MCF 10A (cell line): Measurements from ENCODE around the gene PCAT6. TPM values are rescaled to one million over a fixed set of nuclear protein-coding genes. Genes with fewer than 3 reads are reported as not detected.
"Not testable (repeated sequence)": the region's sequence is repeated elsewhere in the genome, so short reads cannot be mapped to it uniquely, and the experiment has no call there.

Source experiments
- BruUV-seq: library from RNA; stranded (reverse); fragments of 400-500 nt; replicated peaks from 2 replicates; lab custom pipeline; 2021; lab: Mats Ljungman, UMichigan
- CTCF ChIA-PET: fragments of 300-600 bp; sonication (Branson Sonifier 250); formaldehyde crosslinking; extraction: SDS; loops from one replicate; lab custom pipeline; 2021; ENCODE audit warnings: antibody characterized with exemption, inconsistent platforms; lab: Yijun Ruan, JAX
- POLR2A ChIA-PET: fragments of 300-600, 350-650 bp; sonication (Branson Sonifier 250); formaldehyde crosslinking; extraction: SDS; loops from one replicate; lab custom pipeline; 2020; ENCODE audit warnings: antibody characterized with exemption, inconsistent platforms; lab: Yijun Ruan, JAX
- DNase-seq: peaks from one replicate; pipeline ENCODE4 v3.0.0-alpha.2; 2018; ENCODE audit not compliant: unreplicated experiment
- H3K27ac Mint-ChIP-seq: one replicate; pipeline ENCODE4 v1.8.0; 2022; ENCODE audit warnings: mild to moderate bottlenecking, low read depth, mixed read lengths; ENCODE audit not compliant: unreplicated experiment
- H3K27me3 Mint-ChIP-seq: one replicate; pipeline ENCODE4 v1.8.0; 2022; ENCODE audit warnings: mixed read lengths; ENCODE audit not compliant: insufficient read depth, unreplicated experiment
- H3K36me3 Mint-ChIP-seq: one replicate; pipeline ENCODE4 v1.8.0; 2022; ENCODE audit warnings: mild to moderate bottlenecking, moderate library complexity, mixed read lengths; ENCODE audit not compliant: insufficient read depth, unreplicated experiment
- H3K4me1 Mint-ChIP-seq: one replicate; pipeline ENCODE4 v1.8.0; 2022; ENCODE audit warnings: mixed read lengths; ENCODE audit not compliant: insufficient read depth, unreplicated experiment
- H3K4me3 Mint-ChIP-seq: one replicate; pipeline ENCODE4 v1.8.0; 2022; ENCODE audit warnings: mild to moderate bottlenecking, moderate library complexity, mixed read lengths; ENCODE audit not compliant: unreplicated experiment
- H3K9me3 Mint-ChIP-seq: one replicate; pipeline ENCODE4 v1.8.0; 2022; ENCODE audit warnings: mixed read lengths; ENCODE audit not compliant: unreplicated experiment
- intact Hi-C: fragments of 100-400 bp; cut with micrococcal nuclease; formaldehyde crosslinking; loops from 2 replicates; pipeline ENCODE4 v1.14.1; 2022
- total RNA-seq: library from RNA; stranded (reverse); gene quantifications from 2 replicates; pipeline ENCODE4 v1.2.3, GENCODE V29; 2022
- TF ChIP-seq, protein P1 (sequence below): fragments of 200-600 bp; IDR thresholded peaks from one replicate; pipeline ENCODE4 v1.8.0; 2022; ENCODE audit warnings: antibody characterized with exemption, mild to moderate bottlenecking; ENCODE audit not compliant: unreplicated experiment

Gene PCAT6
- total RNA-seq, 1 experiment from 2014 or later, result 3.2 TPM

DNA sequence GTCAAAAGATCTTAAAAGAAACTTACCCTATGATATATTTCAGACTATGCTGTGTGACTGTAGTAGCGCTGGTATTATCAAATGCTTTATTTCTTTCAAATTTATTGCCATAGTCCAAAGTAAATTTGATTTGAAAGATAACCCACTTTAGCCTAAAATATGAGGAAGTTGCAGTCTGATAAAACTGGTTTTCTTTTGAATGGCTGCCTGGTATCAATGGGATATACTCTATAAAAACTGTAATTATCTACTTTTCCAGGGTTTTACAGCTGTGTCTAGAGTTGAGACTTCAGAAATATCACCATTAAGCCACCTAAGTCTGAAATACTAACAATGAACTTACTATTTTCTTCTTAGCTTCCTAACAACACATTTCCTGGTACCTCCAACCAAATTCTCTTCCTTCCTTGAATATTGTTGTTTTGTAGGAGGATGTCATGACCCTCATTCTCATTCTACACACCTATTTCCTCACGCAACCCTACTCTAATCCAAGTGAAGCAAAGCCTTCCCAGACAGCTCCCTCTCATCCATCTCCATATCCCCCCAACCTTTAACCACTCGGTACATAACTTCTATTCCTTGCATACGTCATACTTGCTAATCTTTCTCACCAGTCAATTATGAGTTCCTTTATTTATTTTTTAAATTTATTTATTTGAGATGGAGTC is 19.5 kb upstream of the PCAT6 start:
- H3K4me1 Mint-ChIP-seq, result no peaks in the 10 kb centered on the region
- H3K36me3 Mint-ChIP-seq, result peaks cover 9% of the 10 kb centered on the region
- intact Hi-C loops, result no loop called here
- H3K9me3 Mint-ChIP-seq, result no peaks in the 10 kb centered on the region
- H3K4me3 Mint-ChIP-seq, result no peak overlapping the region
- TF ChIP-seq, protein P1, sequence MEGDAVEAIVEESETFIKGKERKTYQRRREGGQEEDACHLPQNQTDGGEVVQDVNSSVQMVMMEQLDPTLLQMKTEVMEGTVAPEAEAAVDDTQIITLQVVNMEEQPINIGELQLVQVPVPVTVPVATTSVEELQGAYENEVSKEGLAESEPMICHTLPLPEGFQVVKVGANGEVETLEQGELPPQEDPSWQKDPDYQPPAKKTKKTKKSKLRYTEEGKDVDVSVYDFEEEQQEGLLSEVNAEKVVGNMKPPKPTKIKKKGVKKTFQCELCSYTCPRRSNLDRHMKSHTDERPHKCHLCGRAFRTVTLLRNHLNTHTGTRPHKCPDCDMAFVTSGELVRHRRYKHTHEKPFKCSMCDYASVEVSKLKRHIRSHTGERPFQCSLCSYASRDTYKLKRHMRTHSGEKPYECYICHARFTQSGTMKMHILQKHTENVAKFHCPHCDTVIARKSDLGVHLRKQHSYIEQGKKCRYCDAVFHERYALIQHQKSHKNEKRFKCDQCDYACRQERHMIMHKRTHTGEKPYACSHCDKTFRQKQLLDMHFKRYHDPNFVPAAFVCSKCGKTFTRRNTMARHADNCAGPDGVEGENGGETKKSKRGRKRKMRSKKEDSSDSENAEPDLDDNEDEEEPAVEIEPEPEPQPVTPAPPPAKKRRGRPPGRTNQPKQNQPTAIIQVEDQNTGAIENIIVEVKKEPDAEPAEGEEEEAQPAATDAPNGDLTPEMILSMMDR, result no peak
- no peak for DNase-seq
- ChIA-PET CTCF (interaction anchor here (0.6 to 1.9 kb wide), 8 partner anchors 8 to 337 kb away, joined by 3 to 9 read pairs (median 4); no protein-coding TSS in a partner anchor), POLR2A (interaction anchor here (0.8 kb wide), 1 partner anchor 17 kb away, joined by 3 read pairs; the partner anchor contains the start of gene KDM5B)
- H3K27me3 Mint-ChIP-seq, result no peaks in the 10 kb centered on the region
- BruUV-seq, result no TSS peak
- H3K27ac Mint-ChIP-seq, result no peak overlapping the region

DNA sequence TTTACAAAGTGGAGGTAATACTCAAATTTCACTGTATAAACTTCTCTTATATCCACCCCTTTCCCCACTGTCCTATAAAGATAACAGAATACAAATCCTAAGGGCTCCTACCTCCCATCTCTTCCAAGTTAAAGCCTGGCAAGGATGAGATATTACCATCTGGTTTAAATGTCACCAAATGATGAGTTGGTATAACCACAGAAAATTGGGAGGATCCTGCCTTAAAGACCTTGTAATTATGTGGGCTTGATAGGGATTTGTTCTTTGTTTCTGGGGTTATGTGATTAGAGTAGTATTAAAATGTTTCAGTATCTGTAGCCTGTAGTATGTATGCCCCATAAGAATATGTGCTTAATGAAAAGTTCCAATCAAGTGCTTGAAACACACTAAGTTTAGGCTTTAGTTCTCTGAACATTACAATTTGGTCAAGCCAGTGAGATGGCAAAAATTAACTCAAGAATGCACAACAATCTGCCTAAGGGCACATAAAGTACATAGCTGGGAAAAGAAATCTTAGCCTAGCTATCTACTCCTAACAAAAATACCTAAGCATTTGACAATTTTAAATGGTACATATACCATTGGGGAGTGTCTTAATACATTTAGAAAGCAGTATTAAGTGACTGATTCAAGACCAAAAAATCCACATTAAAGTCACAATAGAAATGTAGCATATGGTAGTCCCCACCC is 16.6 kb upstream of the PCAT6 start:
- no peaks in the 10 kb centered on the region for H3K4me1 Mint-ChIP-seq
- no peak overlapping the region for H3K27ac Mint-ChIP-seq
- no peaks in the 10 kb centered on the region for H3K27me3 Mint-ChIP-seq
- intact Hi-C loops, result no loop called here
- peaks cover 32% of the 10 kb centered on the region for H3K36me3 Mint-ChIP-seq
- H3K4me3 Mint-ChIP-seq, result no peak overlapping the region
- ChIA-PET CTCF (interaction anchor here (0.7 kb wide), 1 partner anchor 676 kb away, joined by 3 read pairs; no protein-coding TSS in a partner anchor), POLR2A (interaction anchor here (1.5 kb wide), 1 partner anchor 13 kb away, joined by 7 read pairs; no protein-coding TSS in a partner anchor)
- DNase-seq, result no peak
- H3K9me3 Mint-ChIP-seq, result no peaks in the 10 kb centered on the region
- TF ChIP-seq, protein P1, result no peak
- no TSS peak for BruUV-seq

DNA sequence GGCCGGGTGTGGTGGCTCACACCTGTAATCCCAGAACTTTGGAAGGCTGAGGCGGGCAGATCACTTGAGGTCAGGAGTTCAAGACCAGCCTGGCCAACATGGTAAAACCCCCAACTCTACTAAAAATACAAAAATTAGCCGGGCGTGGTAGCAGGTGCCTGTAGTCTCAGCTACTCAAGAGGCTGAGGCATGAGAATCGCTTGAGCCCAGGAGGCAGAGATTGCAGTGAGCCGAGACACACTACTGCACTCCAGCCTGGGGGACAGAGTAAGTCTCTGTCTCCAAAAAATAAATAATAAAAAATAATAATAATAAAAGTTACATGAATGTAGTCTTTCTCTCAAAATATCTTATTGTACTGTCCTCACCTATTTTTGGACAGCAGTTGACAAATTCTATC is 15.8 kb upstream of the PCAT6 start:
- peaks cover 37% of the 10 kb centered on the region for H3K36me3 Mint-ChIP-seq
- H3K9me3 Mint-ChIP-seq, POLR2A ChIA-PET, H3K4me3 Mint-ChIP-seq, DNase-seq, intact Hi-C loops, CTCF ChIA-PET, H3K4me1 Mint-ChIP-seq, H3K27me3 Mint-ChIP-seq, H3K27ac Mint-ChIP-seq, BruUV-seq: not testable (repeated sequence)

DNA sequence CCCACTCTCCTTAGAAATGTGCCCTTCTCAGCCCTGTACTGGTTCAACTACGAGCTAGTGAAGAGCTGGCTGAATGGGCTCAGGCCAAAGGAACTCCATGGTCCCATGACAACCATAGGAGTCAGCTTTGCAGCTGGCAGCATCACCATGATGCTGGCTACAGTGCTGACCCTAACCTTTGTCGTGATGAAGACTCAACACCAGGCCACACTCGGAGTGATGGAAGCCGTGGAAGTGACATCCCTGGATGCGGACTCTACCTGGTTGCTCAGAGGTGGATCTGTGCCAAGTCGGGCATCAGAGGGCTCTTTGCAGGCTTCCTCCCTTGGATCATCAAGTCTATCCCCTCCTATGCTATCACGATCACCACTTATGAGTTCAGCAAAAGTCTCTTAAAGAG is 14.1 kb upstream of the PCAT6 start:
- intact Hi-C loops, result no loop called here
- peaks cover 13% of the 10 kb centered on the region for H3K4me1 Mint-ChIP-seq
- BruUV-seq, result no TSS peak
- H3K9me3 Mint-ChIP-seq, result no peaks in the 10 kb centered on the region
- ChIA-PET CTCF (interaction anchor here (0.5 to 1.2 kb wide), 5 partner anchors 13 to 203 kb away, joined by 3 to 5 read pairs (median 4); no protein-coding TSS in a partner anchor), POLR2A (interaction anchor here (0.9 to 2.8 kb wide), 3 partner anchors 10 to 33 kb away, joined by 3 to 10 read pairs (median 3); partner anchors contain the start of gene PCAT6)
- H3K27me3 Mint-ChIP-seq, result no peaks in the 10 kb centered on the region
- peaks cover 50% of the 10 kb centered on the region for H3K36me3 Mint-ChIP-seq
- DNase-seq, result no peak
- H3K27ac Mint-ChIP-seq, result no peak overlapping the region
- H3K4me3 Mint-ChIP-seq, result no peak overlapping the region
- TF ChIP-seq, protein P1, result no peak
